HPDE6-E6E7 (cell line): ENCODE data around the gene DENND10.
A peak's percentile ranks its signal among the peaks of the same experiment; 100 is the strongest.
"Not testable (repeated sequence)": the region's sequence is repeated elsewhere in the genome, so short reads cannot be mapped to it uniquely, and the experiment has no call there.

Experiments used
- DNase-seq: peaks from one replicate; pipeline ENCODE4 v3.0.0; 2011; ENCODE audit warnings: missing footprints; ENCODE audit errors: extremely low spot score

Gene DENND10

DNA sequence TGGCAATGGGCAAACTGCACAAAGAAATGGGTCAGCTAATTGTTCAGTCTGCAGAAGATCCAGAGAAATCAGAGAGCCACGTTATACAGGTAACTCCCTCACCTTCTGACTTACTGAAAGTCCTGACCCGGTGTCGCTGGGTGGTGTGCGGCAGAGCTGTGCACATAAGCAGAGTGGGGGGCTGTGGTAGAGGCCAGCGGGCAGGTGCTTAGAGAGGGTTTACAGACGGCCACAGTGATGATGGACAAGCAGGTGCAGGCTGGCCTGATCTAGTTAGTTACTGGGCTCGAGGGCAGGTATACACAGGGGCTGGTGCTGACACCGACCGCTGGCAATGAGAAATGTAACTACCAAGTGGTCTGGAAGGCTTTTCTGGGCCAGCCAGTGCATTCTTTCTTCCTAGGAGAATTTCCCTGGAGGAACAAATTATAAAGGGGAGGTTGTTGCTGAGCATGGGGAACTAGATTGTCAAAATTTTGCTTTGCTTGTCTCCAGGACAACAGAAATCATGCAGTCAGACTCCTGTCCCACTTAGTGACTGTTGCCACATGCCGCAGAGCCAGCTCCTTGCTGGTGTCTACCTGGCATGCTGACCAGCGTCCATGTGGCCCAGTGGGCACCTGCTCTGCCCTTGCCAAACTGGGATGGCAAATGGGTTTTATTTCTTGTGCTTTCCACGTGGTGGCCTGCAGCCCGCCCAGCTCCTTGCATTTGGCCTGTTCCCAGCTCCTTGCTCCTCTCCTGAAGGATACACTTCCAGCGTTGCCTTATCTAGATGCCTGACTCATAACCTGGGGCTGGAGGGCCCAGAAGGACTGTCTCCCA is 28.8 kb downstream of the DENND10 start:
- DNase-seq, result no peak

DNA sequence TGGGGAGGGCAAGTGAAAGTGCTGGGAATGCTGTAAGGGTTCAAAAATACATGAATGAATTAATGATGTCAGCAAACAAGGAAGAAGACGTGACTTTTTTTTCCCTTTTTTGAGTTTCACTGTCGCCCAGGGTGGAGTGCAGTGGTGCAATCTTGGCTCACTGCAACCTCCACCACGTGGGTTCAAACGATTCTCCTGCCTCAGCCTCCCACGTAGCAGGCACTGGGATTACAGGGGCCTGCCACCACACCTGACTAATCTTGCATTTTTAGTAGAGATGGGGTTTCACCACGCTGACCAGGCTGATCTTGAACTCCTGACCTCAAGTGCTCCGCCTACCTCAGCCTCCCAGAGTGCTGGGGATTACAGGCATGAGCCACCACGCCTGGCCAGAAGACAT is 30.0 kb downstream of the DENND10 start:
- no peak for DNase-seq

DNA sequence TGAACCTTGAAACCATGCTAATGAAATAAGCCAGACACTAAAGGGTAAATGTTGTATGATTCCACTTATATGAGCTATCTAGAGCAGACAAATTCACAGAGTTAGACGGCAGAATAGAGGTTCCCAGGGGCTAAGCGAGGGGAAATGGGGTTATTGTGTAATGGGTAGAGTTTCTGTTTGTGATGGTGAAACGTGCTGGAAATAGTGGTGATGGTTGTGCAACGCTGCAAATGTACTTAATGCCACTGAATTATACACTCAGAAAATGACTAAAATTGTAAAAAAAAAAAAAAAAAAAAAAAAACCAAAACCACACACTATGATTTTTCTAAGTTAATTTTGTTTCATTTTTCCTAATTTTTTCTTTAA is 31.6 kb downstream of the DENND10 start:
- DNase-seq, result no peak

DNA sequence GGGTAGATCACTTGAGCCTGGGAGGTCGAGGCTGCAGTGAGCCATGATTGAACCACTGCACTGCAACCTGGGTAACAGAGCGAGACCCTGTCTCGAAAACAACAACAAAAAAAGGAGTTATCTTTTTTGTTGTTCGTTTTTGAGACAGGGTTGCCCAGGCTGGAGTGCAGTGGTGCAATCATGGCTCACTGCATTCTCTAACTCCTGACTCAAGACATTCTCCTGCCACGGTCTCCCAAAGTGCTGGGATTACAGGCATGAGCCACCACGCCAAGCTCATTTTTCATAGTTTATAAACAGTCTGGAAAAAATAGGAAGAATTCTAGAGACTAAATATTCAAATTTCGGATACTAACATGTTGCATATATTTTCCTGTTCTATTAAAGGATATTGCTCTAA is 32.2 kb downstream of the DENND10 start:
- no peak for DNase-seq

DNA sequence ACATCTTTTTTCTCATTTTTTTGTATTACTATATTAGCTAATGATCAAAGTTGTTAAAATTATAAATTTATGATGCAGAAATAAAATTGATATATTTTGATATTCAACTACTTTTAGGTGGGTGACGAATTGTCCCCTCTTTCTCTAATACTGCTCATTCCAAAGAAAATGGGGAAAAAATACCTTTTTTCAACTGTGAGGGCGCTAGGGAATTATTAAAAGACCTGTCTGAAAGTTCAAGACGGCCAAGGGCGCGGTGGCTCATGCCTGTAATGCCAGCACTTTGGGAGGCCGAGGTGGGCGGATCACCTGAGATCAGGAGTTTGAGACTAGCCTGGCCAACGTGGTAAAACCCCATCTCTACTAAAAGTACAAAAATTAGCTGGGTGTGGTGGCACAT is 34.0 kb downstream of the DENND10 start:
- not testable (repeated sequence) for DNase-seq

DNA sequence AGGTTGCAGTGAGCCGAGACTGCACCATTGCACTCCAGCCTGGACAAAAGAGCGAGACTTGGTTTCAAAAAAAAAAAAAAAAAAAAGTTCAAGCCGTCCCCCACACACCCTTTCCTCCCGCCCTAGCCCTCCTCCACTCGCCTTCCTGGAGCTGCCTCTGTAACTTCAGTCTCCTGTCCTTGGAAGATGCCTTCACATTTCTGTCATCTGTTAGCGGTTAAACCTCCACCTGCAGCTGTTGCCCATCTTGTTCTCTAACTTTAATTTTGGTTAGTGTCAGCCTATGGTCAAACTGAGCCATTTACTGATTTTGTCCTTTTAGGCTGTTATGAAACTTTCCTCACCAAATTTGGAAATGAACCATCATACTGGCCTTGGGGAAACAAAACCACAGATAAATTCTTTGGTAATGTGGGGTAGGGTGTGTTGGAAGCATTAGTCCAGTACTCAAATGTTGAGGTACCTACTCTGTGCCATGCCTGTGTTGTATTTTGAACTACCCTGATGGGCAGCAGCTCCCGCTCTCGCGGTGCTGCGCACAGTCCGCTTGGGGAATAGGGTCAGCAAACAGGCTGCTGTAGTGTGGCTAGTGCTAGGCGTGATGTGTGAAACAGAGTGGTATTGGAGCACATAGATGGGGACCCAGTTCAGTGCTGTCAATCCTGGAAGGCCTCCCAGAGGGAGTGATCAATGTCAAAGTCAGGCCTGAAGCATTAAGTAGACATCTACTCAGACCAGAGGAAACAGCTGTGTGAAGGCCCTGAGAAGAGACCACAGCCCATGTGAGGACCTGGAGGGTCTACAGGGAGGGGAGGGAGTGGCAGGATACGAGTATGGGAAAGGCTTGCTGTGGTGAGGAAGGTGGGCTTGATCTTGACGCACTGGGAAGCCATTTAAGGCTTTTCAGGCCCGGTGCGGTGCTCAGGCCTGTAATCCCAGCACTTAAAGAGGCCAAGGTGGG is 34.7 kb downstream of the DENND10 start:
- DNase-seq, result no peak

DNA sequence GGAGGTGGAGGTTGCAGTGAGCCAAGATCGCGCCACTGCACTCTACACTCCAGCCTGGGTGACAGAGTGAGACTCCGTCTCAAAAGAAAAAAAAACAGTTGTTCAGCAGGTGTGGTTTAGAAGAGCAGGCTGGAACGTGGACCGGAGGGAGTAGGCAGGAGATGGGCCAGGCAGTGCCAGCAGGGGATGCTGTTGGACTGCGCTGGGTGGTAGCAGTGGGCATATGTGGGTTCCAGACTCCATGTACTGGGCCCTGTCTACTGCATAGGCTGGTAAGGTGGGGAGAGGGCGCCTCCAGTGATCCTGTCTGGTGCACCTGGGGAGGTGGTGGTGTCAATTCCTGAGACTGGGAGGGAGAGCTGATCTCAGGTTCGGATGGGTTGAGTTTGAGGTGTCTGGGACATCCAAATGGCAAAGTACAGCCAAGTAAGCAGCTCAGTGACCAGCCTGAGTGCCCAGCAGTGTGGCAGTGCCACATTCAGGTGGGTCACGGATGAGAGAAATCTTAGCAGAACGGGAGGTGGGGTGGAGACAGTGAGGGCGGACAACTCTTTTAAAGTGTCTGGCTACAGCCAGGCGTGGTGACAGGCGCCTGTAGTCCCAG is 35.7 kb downstream of the DENND10 start:
- DNase-seq, result peak; percentile 37

DNA sequence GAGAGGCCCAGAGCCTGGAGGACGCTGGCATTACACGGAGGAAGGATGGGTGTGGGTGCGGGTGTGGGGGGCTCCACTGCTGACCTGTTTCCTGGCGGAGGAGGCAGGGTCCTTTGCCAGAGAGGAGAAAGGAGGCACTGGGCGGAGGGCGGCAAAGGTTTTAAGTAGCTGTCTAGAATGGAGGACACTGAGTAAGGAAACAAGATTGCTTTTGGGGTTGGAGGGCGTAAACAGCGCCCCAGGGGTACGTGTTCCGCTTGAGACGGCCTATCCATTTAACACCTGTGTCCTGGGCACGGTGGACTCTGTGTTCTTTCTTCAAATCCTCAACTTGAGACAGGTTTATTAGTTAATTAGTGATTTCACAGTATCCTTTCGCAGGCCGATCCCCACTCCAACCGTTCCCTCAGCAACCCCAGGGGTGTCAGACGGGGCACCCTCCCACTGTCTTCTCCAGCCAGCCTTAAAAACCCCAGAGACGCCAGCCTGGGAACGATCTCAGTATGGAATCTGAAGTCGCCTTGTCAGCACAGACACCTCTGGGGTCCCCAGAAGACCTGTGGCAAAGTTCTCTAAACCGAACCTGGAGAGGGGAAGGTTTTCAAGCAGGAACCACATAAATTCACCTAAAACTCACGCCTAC is 36.8 kb downstream of the DENND10 start:
- no peak for DNase-seq

DNA sequence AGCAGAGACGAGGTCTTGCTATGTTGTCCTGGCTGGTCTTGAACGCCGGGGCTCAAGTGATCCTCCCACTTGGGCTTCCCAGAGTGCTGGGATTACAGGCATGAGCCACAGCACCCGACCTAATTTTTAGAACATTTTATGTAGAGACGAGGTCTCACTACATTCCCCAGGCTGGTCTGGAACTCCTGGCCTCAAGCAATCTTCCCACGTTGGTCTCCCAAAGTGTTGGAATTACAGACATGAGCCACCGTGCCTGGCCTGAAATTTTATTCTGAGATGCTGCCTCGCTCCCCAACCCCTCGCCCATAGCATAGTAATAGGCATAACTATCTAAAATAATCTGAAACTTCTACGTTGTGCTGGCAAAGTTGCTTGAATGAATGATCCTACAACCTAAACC is 39.7 kb downstream of the DENND10 start:
- no peak for DNase-seq

DNA sequence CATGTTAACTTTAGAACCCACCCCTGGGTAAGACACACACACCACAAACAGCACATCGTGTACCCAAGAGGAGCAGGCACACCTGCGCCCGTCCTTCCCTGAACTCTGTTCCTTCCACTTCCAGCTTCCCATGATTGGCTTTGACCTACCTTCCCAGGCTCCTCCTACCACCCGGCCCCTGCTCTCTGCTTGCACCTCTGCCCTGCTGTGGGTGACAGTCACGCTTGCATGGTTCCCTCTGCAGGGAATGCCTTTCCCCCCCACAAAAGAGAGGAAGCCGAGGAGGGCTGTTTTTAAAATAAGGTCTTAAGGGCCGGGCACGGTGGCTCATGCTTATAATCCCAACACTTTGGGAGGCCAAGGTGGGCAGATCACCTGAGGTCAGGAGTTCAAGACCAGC is 45.2 kb downstream of the DENND10 start:
- no peak for DNase-seq

DNA sequence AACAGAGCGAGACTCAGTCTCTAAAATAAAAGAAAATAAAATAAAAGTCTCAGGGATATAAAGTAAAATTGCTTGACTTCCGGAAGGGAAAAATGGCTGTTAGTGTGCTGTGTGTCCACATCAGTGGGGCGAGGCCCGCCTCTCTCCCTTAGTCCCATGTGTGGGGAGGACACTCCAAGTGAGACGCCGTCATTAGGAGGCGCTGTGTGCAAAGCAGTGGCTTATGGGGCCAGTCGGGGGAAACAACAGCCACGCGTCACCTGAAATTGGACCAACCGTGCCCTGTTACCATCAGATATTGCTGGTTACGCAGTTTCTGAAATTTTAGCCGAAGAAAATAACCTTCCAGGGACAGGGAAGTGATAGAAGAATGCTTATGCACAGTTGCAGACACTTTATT is 45.8 kb downstream of the DENND10 start:
- DNase-seq, result no peak

DNA sequence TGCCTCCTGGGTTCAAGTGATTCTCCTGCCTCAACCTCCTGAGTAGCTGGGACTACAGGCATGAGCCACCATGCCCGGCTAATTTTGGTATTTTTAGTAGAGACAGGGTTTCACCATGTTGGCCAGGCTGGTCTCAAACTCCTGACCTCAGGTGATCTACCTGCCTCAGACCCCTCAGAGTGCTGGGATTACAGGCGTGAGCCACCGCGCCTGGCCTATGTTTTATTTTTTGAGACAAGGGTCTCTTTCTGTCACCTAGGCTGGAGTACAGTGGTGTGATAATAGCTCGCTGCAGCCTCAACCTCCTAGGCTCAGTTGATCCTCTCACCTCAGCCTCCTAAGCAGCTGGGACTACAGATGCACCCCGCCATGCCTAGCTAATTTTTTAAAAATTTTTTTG is 47.7 kb downstream of the DENND10 start:
- DNase-seq, result not testable (repeated sequence)

DNA sequence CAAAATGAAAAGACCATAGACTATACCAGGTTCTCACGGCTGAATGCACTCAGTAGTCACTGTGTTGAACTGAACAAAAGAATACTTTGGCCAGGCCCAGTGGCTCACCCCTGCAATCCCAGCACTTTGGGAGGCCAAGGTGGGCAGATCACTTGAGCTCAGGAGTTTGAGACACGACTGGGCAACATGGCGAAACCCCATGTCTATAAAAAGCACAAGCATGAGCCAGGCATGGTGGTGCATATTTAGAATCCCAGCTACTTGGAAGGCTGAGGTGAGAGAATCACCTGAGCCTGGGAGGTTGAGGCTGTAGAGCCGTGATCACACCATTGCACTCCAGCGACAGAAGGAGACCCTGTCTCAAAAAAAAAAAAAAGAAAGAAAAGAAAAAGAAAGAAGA is 49.1 kb downstream of the DENND10 start:
- no peak for DNase-seq

DNA sequence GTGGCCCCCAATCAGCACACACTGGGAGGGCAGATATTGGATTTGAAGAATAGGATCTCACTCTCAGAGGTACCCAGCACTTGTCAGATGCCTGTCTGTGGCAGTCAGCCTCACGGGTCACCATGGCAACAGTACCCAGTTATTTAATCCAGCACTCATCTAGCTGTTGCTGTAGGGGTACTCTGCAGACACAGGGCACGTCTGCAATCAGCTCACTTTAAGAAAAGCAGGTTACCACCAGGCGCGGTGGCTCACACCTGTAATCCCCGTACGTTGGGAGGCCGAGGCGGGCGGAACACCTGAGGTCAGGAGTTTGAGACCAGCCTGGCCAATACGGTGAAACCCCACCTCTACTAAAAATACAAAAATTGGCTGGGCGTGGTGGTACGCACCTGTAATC is 49.7 kb downstream of the DENND10 start:
- DNase-seq, result no peak

DNA sequence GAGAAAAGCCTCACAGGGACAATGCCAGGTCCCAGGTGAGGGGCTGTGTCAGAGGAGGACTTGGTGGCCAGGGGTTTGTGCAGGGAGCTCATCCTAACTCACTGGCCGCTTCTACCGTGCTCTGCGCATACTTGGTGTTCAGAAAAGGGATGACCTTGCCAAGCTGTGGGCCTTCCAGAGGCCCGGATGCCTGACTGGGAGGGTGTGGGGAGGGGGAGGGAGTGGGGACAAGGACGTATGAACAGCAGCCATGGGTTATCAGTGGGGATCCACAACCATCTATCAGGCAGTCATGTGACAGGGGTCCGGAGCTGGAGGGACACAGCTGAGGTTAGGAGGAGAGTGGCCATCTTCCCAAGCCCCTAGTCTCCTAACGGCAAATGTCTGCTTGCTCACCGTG is 55.4 kb downstream of the DENND10 start:
- DNase-seq, result no peak

DNA sequence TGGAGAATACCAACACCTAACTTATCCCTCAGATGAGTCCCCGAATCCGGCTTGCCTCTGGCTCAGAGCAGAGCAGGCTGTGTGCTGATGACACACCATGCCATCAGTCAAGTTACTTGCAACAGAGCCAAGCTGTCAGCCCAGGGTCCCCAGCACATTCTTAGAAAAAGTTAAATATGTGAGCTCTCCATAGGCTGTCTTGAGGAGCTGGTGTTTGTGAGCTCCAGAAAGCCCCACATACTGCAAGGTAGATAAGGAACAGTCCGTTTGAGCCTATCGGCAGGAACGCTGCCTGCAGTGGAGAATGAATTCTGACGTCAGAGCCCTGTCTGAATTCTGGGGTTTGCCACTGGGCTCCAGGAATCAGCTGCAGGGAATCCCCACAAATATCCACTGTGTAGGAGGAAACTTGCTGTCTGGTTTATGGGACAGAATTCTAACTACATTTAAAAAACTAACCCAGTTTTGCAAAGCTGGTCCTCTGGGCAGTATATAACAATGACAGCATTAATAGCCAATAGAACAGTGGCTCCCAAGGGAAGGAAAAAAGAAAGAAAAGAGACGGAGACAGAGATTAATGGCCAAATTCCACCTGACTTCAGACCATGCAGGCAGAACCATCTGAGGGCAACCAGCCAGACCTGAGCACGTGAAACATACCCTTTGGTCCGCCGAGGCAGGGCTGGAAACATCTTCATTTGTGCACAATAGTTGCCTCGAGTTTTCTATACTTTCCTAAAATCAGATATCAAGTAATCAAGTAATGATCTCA is 58.0 kb downstream of the DENND10 start:
- DNase-seq, result no peak

DNA sequence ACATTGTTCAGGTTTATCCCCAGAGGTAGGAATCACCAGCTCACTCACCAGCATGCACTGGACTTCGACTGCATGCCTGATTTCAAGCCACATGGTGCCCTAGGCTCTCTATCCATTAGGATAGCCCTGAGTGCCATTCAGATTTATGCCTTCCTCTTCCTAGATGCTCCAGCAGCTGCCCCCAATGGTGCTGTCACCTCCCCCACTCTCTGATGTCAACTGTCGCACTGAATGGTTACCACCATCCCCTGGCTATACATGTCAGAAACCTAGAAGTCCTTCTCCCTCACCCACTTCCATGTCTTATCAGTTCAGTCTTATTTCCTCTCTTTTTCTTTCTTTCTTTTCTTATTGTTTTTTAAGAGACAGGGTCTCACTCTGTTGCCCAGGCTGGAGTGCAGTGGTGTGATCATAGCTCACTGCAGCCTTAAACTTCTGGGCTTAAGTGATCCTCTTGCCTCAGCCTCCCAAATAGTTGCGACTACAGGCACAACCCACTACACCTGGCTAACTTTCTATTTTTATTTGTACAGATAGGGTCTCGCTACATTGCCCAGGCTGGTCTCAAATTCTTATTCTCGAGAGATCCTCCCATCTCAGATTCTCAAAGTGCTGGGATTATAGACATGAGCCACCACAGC is 58.7 kb downstream of the DENND10 start:
- DNase-seq, result no peak

DNA sequence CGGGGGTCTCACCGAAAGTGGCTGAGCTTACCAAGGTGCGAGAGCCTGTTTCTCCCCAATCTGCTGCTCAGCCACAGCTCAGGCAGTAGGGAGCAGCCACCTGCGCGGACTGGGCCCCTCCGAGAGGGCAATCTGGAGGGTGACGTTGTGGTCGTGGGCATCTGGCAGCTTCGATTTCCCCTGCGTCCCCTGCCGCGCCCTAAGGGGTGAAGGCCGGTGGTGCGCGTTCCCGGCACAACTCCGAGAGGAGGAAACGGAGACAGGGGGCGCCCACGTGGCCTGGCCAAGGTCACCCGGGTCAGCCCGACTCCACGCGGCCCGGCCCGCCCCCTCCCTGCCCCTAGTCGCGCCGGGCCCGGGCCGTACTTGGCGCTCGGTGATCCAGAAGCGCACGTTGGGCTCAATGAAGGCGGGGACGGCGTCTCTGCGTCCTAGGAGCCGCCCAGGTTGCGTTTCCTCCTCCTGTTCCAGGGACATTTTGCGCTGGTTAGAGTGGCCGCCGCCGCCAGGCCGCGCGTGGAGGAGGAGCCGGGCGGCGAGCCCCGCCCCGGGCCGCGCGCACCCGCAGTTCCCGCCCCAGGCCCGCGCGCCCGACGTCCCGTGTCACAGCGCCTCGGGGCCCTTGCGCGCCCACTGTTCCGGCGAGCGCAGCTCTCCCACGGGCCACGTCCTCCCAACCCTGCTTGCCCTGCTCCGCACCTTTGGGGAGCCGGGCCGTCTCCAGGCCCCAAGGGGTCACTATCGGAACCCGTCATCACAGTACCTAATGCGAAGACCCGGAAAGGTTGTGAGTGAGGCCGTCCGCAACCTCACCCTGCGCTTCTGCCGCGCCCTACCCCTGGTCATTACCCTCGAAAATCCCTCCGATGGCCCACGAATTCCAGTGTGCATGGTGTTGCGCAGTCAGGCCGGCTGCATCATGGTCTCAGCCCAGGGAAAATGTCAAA is 61.5 kb downstream of the DENND10 start, which contains the start of gene SFXN4:
Gene SFXN4, minus strand, starts transcription at position 544 of the 947 bp plus-strand sequence. Its CDS starts 67 bp downstream, at position 477.
- DNase-seq, result peak; percentile 48

DNA sequence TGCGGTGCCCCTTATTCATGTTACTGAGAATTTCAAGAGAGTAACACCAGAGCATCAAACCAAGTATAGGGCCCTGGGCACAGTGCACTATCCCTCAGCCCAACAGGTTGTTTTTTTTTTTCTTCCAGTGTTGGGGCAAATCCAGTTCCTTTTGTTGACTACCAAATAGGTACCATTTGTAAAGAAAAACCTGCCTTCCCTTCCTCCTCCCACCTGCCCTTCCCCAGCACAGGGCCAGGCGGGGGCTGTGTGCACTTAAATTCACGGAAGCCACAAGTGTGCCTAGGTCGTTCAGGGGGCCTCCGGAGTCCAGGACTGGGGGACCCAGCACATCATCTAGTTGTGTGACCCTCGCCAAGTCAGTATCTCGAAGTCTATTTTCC is 62.2 kb downstream of the DENND10 start:
- DNase-seq, result no peak
